ENCODE data around the gene CCDC188. TPM values are rescaled to one million over a fixed set of nuclear protein-coding genes. Genes with fewer than 3 reads are reported as not detected.

CCDC188 gene
- total and polyA plus RNA-seq, 2 donors (not counting 1 experiment from before 2014, with no cell fraction given) = 0.33 to 0.59 TPM

DNA sequence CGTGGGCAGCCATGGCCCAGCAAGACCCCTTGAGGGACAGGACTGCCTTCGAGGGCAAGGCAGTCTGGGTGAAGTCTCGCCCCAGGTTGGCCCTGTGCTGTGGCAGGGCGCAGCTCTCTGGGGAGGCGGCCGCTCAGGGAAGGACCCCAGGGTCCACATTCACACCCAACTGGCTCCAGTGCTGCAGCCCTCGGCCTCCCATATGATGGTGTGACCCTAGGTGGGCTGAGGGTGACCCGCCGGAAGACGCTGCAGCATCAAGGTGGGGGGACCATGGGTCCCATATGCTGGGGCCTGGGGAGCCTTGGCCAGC is 28.0 kb upstream of the CCDC188 start:
- Histone ChIP-seq H3K36me3 (ENCODE audit: control insufficient read depth, insufficient read depth, low read length) (no peaks in the 10 kb centered on the region), H4K20me1 (ENCODE audit: control insufficient read depth, extremely low read depth, insufficient read depth, low read length) (no peaks in the 10 kb centered on the region), H3K27ac (ENCODE audit: insufficient read depth, low read length) (no peak overlapping the region), H3K27me3 (ENCODE audit: control insufficient read depth, insufficient read depth, low read length) (no peaks in the 10 kb centered on the region), H3K9ac (ENCODE audit: insufficient read depth, low read length) (no peak overlapping the region), H2AFZ (ENCODE audit: low read length) (no peak overlapping the region), H3K4me1 (ENCODE audit: control insufficient read depth, extremely low read depth, insufficient read depth, low read length) (no peaks in the 10 kb centered on the region), H3K4me2 (ENCODE audit: extremely low read depth, insufficient read depth, low read length) (no peak overlapping the region), H3K9me3 (ENCODE audit: control insufficient read depth, insufficient read depth, low read depth, low read length) (no peaks in the 10 kb centered on the region), H3K79me2 (ENCODE audit: control insufficient read depth, insufficient read depth, low read length) (no peaks in the 10 kb centered on the region), H3K4me3 (replicated peaks in 1 of 4; ENCODE audit: control extremely low read depth in 1 of 4, insufficient read depth in 1 of 4, low read depth in 3 of 4, low read length in 4 of 4) (no peak overlapping the region)
- TF ChIP-seq EZH2 (IDR thresholded peaks at IDR 0.05; ENCODE audit: low read length, missing control alignments) = no peak
- TF ChIP-seq, protein P1, sequence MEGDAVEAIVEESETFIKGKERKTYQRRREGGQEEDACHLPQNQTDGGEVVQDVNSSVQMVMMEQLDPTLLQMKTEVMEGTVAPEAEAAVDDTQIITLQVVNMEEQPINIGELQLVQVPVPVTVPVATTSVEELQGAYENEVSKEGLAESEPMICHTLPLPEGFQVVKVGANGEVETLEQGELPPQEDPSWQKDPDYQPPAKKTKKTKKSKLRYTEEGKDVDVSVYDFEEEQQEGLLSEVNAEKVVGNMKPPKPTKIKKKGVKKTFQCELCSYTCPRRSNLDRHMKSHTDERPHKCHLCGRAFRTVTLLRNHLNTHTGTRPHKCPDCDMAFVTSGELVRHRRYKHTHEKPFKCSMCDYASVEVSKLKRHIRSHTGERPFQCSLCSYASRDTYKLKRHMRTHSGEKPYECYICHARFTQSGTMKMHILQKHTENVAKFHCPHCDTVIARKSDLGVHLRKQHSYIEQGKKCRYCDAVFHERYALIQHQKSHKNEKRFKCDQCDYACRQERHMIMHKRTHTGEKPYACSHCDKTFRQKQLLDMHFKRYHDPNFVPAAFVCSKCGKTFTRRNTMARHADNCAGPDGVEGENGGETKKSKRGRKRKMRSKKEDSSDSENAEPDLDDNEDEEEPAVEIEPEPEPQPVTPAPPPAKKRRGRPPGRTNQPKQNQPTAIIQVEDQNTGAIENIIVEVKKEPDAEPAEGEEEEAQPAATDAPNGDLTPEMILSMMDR (conservative IDR thresholded peaks at IDR 0.05 in 1 of 2, IDR thresholded peaks at IDR 0.05 in 1 of 2; ENCODE audit: low read depth in 1 of 2, low read length in 2 of 2) = no peak
- DNase-seq (ENCODE audit: low read depth in 2 of 2) = no peak

DNA sequence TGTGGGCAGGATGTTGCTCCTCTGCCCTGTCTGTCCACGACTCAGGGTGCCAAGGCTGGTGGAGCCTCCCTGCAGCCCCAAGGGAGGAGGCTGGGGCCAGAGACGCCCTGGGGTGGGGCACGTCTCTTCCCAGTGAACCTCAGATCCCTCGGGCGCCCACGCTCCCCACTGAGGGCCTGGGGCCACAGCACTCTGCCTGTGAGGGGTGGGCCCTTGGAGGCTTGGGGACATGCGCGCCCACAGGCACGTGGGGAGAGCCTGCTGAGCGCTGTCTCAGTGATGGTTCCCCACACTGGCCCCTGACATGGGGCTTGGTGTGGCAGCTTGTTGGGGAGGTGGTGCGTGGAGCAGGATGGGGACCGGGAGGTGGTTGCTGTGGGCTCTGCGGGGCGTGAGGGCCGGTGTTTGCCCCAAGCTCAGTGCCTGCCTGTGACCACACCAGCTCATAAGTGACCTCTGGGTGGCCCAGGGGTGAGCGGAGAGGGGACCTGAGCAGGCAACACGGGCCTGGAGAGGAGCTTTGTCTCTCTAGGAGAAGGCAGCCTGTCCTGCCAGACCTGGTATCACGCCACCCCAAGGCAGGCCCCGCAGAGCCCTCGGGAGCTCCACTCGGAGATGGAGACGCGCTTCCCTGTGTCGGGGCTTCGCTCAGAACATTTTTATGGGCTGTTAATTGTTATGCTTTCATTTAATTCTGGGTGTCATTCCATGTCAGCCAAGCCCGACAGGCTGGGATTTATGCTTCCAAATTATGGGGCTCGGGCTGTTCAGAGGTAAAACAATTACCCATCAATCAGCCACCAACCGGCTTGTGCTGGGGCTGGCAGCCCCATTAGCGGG is 27.4 kb upstream of the CCDC188 start:
- Histone ChIP-seq H2AFZ (ENCODE audit: low read length) (no peak overlapping the region), H3K79me2 (ENCODE audit: control insufficient read depth, insufficient read depth, low read length) (no peaks in the 10 kb centered on the region), H3K4me1 (ENCODE audit: control insufficient read depth, extremely low read depth, insufficient read depth, low read length) (no peaks in the 10 kb centered on the region), H3K4me2 (ENCODE audit: extremely low read depth, insufficient read depth, low read length) (no peak overlapping the region), H4K20me1 (ENCODE audit: control insufficient read depth, extremely low read depth, insufficient read depth, low read length) (no peaks in the 10 kb centered on the region), H3K9ac (ENCODE audit: insufficient read depth, low read length) (no peak overlapping the region), H3K9me3 (ENCODE audit: control insufficient read depth, insufficient read depth, low read depth, low read length) (no peaks in the 10 kb centered on the region), H3K27ac (ENCODE audit: insufficient read depth, low read length) (no peak overlapping the region), H3K27me3 (ENCODE audit: control insufficient read depth, insufficient read depth, low read length) (no peaks in the 10 kb centered on the region), H3K4me3 (replicated peaks in 1 of 4; ENCODE audit: control extremely low read depth in 1 of 4, insufficient read depth in 1 of 4, low read depth in 3 of 4, low read length in 4 of 4) (no peak overlapping the region), H3K36me3 (ENCODE audit: control insufficient read depth, insufficient read depth, low read length) (no peaks in the 10 kb centered on the region)
- no peak for TF ChIP-seq EZH2 (IDR thresholded peaks at IDR 0.05; ENCODE audit: low read length, missing control alignments)
- TF ChIP-seq, protein P1 (conservative IDR thresholded peaks at IDR 0.05 in 1 of 2, IDR thresholded peaks at IDR 0.05 in 1 of 2; ENCODE audit: low read depth in 1 of 2, low read length in 2 of 2) = no peak
- no peak for DNase-seq (ENCODE audit: low read depth in 2 of 2)

DNA sequence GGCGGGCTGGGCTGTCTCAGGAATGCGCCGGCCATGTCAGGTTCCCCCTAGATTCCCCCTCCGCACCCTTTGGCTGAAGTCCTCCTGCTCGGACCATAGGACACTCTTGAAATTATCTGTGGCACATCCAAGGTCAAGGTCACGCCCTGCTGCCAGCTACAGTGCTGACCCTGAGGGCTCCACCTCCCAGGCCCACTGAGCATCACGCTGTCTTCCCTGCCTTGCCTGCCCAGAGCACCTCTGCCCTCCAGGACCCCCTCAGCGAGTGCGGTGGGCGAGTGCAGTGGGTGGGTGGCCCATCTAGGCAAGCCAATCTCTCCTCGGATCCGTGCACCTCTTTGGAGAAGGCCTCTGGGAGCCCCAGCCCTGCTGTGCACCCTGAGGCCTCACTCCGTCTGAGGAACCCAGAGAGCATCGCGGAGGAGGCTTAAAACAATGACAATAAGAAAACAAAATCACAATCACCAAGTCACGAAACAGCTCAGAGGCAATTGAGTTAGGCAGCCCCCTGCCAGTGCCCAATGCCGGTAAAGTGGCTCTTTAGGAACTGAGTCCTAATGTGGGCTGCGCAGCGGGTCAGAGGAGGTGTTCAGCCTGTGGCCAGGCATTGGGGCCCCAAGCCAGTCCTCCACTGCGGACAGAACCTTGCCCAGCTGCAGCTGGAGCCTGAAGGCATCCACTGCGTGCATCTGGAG is 26.5 kb upstream of the CCDC188 start:
- H3K4me2 ChIP-seq (ENCODE audit: extremely low read depth, insufficient read depth, low read length) = no peak overlapping the region
- no peaks in the 10 kb centered on the region for H3K36me3 ChIP-seq (ENCODE audit: control insufficient read depth, insufficient read depth, low read length)
- no peaks in the 10 kb centered on the region for H4K20me1 ChIP-seq (ENCODE audit: control insufficient read depth, extremely low read depth, insufficient read depth, low read length)
- no peak overlapping the region for H3K27ac ChIP-seq (ENCODE audit: insufficient read depth, low read length)
- DNase-seq (ENCODE audit: low read depth in 2 of 2) = no peak
- H3K9me3 ChIP-seq (ENCODE audit: control insufficient read depth, insufficient read depth, low read depth, low read length) = no peaks in the 10 kb centered on the region
- H3K79me2 ChIP-seq (ENCODE audit: control insufficient read depth, insufficient read depth, low read length) = no peaks in the 10 kb centered on the region
- no peak overlapping the region for H2AFZ ChIP-seq (ENCODE audit: low read length)
- no peaks in the 10 kb centered on the region for H3K27me3 ChIP-seq (ENCODE audit: control insufficient read depth, insufficient read depth, low read length)
- TF ChIP-seq EZH2 (IDR thresholded peaks at IDR 0.05; ENCODE audit: low read length, missing control alignments) = no peak
- TF ChIP-seq, protein P1 (conservative IDR thresholded peaks at IDR 0.05 in 1 of 2, IDR thresholded peaks at IDR 0.05 in 1 of 2; ENCODE audit: low read depth in 1 of 2, low read length in 2 of 2) = no peak
- H3K4me3 ChIP-seq (replicated peaks in 1 of 4; ENCODE audit: control extremely low read depth in 1 of 4, insufficient read depth in 1 of 4, low read depth in 3 of 4, low read length in 4 of 4) = no peak overlapping the region
- H3K4me1 ChIP-seq (ENCODE audit: control insufficient read depth, extremely low read depth, insufficient read depth, low read length) = no peaks in the 10 kb centered on the region
- no peak overlapping the region for H3K9ac ChIP-seq (ENCODE audit: insufficient read depth, low read length)

Data from fibroblast of lung (primary cell).